M059J (cell line): ENCODE data around the gene ADCY3. TPM values are rescaled to one million over a fixed set of nuclear protein-coding genes. Genes with fewer than 3 reads are reported as not detected.

Experiments used
- total RNA-seq: library from RNA; depleted of rRNA; stranded (reverse); fragments of >200 nt; shearing (Covaris generic); gene quantifications from 2 replicates; pipeline ENCODE4 v1.2.3, GENCODE V29; 2014; rRNA removed

ADCY3 gene
- total RNA-seq, 1 experiment from 2014 or later: 18.1 TPM

Other genes starting within 250 kb of the ADCY3 start
- gene PTRHD1, start 126.8 kb downstream of the ADCY3 start, total RNA-seq: 31.6 and 34.6 TPM in 2 replicates
- 31.0 and 33.9 TPM in 2 replicates for gene CENPO, start 126.8 kb downstream of the ADCY3 start, total RNA-seq
- 1.5 and 2.9 TPM in 2 replicates for gene DNAJC27, start 51.7 kb upstream of the ADCY3 start, total RNA-seq
- gene EFR3B, start 121.8 kb upstream of the ADCY3 start, total RNA-seq: 0.02 and 0.42 TPM in 2 replicates
- not detected in 2 replicates for gene POMC, start 248.3 kb upstream of the ADCY3 start, total RNA-seq